Measurements from ENCODE around the gene MAMDC2. TPM values are rescaled to one million over a fixed set of nuclear protein-coding genes. Genes with fewer than 3 reads are reported as not detected.

The MAMDC2 gene, protein sequence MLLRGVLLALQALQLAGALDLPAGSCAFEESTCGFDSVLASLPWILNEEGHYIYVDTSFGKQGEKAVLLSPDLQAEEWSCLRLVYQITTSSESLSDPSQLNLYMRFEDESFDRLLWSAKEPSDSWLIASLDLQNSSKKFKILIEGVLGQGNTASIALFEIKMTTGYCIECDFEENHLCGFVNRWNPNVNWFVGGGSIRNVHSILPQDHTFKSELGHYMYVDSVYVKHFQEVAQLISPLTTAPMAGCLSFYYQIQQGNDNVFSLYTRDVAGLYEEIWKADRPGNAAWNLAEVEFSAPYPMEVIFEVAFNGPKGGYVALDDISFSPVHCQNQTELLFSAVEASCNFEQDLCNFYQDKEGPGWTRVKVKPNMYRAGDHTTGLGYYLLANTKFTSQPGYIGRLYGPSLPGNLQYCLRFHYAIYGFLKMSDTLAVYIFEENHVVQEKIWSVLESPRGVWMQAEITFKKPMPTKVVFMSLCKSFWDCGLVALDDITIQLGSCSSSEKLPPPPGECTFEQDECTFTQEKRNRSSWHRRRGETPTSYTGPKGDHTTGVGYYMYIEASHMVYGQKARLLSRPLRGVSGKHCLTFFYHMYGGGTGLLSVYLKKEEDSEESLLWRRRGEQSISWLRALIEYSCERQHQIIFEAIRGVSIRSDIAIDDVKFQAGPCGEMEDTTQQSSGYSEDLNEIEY
- polyA plus RNA-seq (2011; rRNA removed) (0.30 and 0.34 TPM in 2 replicates), polyA plus RNA-seq (2017; fragmentation: RNase III; extraction: RNeasy Plus Mini Kit Qiagen cat#74134 plus additional on column Dnase treatment) (0.25 to 0.58 TPM (median 0.30 TPM) in 3 replicates), polyA minus RNA-seq (2011; rRNA and poly(A)+ RNA removed) (0.24 and 0.54 TPM in 2 replicates)
- 0.08 and 0.13 TPM in 2 replicates for polyA plus RNA-seq (2012; cell fraction: cytosol; rRNA removed)
- polyA plus RNA-seq (2012; cell fraction: nucleus; rRNA removed): 0.11 and 0.17 TPM in 2 replicates

DNA sequence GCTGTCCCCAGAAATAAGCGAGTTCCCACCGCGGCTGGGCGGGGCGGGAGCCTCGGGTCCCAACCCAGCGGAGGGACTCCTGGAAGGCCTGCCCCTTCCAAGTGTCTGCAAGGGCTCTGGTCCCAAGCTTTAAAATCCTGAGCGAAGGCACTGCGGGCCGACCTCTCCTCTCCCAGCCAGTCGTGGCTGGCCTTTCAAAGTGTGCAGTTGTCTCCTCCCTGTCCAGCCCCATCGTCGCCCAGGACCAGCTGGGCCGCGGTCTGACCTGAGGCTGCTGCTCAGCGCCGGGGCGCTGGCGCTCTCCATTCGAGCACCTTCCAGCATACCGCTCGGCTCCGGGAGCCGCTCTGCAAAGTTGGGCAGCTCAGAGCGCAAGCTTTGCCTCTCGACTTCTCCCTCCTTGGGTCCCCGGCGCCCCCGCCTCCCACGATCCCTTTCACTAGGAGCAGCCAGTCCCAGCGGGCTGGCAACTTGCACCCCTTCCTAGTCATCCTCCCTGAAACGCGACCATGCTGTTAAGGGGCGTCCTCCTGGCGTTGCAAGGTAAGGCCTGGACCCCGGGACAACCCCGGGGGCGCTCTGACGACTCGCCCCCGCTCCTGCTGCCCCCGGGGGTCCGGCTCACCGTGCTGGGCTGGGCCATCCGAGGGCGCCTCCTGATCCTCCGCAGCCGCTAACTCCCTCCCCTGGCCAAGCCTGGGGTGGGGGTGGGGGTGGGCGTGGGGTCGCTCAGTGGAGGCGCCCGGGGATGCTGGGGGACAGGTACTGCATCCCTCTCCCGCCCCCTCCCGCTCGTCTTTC, at the start of gene MAMDC2:
Gene MAMDC2 (plus strand): TSS at position 160 of the 801 bp plus-strand sequence. CDS start 350 bp downstream, at position 510.
- Histone ChIP-seq H3K9me3 (no peaks in the 10 kb centered on the region), H3K27ac (peak within 1 kb of the TSS in 1 of 2 experiments; percentile 70; a peak in 3 of 6 replicates), H3K4me3 (peak within 1 kb of the TSS; percentile 48), H3K4me1 (no peaks in the 10 kb centered on the region), H3K4me2 (peak within 1 kb of the TSS; percentile 93)
- CTCF ChIA-PET: interaction anchor here (0.7 to 1.9 kb wide), 6 partner anchors 13 to 73 kb away, joined by 3 to 7 read pairs (median 4); no protein-coding TSS in a partner anchor
- ATAC-seq: peak; percentile 67 to 74
- POLR2A ChIA-PET: no interaction called here
- FAIRE-seq: no peak
- no peak for DNase-seq (ENCODE audit: low read depth in 1 of 2, low spot score in 1 of 2)
- 53% methylated on average over 21 of the region's 55 CpGs for WGBS (ENCODE audit: missing lambda C conversion rate)
- TF ChIP-seq, protein P1, sequence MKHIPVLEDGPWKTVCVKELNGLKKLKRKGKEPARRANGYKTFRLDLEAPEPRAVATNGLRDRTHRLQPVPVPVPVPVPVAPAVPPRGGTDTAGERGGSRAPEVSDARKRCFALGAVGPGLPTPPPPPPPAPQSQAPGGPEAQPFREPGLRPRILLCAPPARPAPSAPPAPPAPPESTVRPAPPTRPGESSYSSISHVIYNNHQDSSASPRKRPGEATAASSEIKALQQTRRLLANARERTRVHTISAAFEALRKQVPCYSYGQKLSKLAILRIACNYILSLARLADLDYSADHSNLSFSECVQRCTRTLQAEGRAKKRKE (CRISPR knock-in tag; IDR thresholded peaks at IDR 0.05; ENCODE audit: low read depth): no peak
- TF ChIP-seq JUN (IDR thresholded peaks at IDR 0.05) (no peak), CEBPB (IDR thresholded peaks at IDR 0.05) (no peak), POLR2A (IDR thresholded peaks at IDR 0.05; ENCODE audit: low read length) (no peak), ZFP36 (IDR thresholded peaks at IDR 0.05; ENCODE audit: borderline replicate concordance, partially characterized antibody) (no peak), FOSL2 (IDR thresholded peaks at IDR 0.05) (no peak), FOSL2 (CRISPR knock-in tag; IDR thresholded peaks at IDR 0.05) (no peak), CHD4 (IDR thresholded peaks at IDR 0.05; ENCODE audit: borderline replicate concordance) (no peak), MYC (IDR thresholded peaks at IDR 0.05; ENCODE audit: borderline replicate concordance, low read length) (no peak), KDM1A (IDR thresholded peaks at IDR 0.05; ENCODE audit: low read depth) (no peak), ZNF302 (CRISPR knock-in tag; IDR thresholded peaks at IDR 0.05) (no peak)
- TF ChIP-seq, protein P2, sequence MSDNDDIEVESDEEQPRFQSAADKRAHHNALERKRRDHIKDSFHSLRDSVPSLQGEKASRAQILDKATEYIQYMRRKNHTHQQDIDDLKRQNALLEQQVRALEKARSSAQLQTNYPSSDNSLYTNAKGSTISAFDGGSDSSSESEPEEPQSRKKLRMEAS (IDR thresholded peaks at IDR 0.05): no peak

DNA sequence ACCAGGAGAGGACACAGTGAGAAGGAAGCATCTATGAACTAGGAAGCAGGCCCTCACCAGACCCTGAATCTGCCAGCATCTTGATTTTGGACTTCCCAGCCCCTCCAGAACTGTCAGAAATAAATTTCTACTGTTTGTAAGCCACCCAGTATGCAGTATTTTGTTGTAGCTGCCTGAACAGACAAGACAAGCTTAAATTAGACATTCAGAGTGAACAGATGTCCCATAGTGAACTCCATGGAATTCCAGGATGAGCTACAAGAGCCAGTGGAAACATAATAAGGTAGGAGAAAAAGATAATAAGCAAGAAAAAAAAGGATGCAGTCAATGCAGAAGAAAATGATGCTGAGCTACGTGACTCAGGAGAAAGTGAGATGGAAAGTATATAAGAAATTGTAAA, 47.8 kb upstream of the MAMDC2 start:
- FAIRE-seq (no peak), DNase-seq (ENCODE audit: low read depth in 1 of 2, low spot score in 1 of 2) (no peak), ATAC-seq (no peak)
- Histone ChIP-seq H3K4me2 (no peak overlapping the region), H3K4me3 (no peak overlapping the region), H3K9me3 (no peaks in the 10 kb centered on the region), H3K27ac (no peak overlapping the region), H3K4me1 (no peaks in the 10 kb centered on the region)
- WGBS (ENCODE audit: missing lambda C conversion rate): 30% methylated on average over 1 of the region's 1 CpG
- TF ChIP-seq, protein P3, sequence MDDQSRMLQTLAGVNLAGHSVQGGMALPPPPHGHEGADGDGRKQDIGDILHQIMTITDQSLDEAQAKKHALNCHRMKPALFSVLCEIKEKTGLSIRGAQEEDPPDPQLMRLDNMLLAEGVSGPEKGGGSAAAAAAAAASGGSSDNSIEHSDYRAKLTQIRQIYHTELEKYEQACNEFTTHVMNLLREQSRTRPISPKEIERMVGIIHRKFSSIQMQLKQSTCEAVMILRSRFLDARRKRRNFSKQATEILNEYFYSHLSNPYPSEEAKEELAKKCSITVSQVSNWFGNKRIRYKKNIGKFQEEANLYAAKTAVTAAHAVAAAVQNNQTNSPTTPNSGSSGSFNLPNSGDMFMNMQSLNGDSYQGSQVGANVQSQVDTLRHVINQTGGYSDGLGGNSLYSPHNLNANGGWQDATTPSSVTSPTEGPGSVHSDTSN (IDR thresholded peaks at IDR 0.05): no peak
- TF ChIP-seq POLR2A (IDR thresholded peaks at IDR 0.05; ENCODE audit: low read length) (no peak), FOSL2 (IDR thresholded peaks at IDR 0.05) (no peak), FOSL2 (CRISPR knock-in tag; IDR thresholded peaks at IDR 0.05) (no peak), CHD2 (IDR thresholded peaks at IDR 0.05; ENCODE audit: low read length, partially characterized antibody) (no peak), SMC3 (IDR thresholded peaks at IDR 0.05) (no peak), HEYL (CRISPR knock-in tag; IDR thresholded peaks at IDR 0.05) (no peak), JUN (IDR thresholded peaks at IDR 0.05) (no peak), TFCP2L1 (CRISPR knock-in tag; IDR thresholded peaks at IDR 0.05) (no peak), MYC (IDR thresholded peaks at IDR 0.05; ENCODE audit: borderline replicate concordance, low read length) (no peak), ZFP36 (IDR thresholded peaks at IDR 0.05; ENCODE audit: borderline replicate concordance, partially characterized antibody) (no peak), KDM1A (IDR thresholded peaks at IDR 0.05; ENCODE audit: low read depth) (no peak), SREBF2 (IDR thresholded peaks at IDR 0.05) (no peak), RAD21 (conservative IDR thresholded peaks at IDR 0.05 in 1 of 2, IDR thresholded peaks at IDR 0.05 in 1 of 2) (no peak), EHF (CRISPR knock-in tag; IDR thresholded peaks at IDR 0.05) (no peak), JUNB (IDR thresholded peaks at IDR 0.05) (no peak), HOXB13 (CRISPR knock-in tag; IDR thresholded peaks at IDR 0.05; ENCODE audit: low read depth) (no peak)
- TF ChIP-seq, protein P4, sequence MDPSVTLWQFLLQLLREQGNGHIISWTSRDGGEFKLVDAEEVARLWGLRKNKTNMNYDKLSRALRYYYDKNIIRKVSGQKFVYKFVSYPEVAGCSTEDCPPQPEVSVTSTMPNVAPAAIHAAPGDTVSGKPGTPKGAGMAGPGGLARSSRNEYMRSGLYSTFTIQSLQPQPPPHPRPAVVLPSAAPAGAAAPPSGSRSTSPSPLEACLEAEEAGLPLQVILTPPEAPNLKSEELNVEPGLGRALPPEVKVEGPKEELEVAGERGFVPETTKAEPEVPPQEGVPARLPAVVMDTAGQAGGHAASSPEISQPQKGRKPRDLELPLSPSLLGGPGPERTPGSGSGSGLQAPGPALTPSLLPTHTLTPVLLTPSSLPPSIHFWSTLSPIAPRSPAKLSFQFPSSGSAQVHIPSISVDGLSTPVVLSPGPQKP (IDR thresholded peaks at IDR 0.05; ENCODE audit: low read depth, low read length): no peak
- POLR2A ChIA-PET: no interaction called here
- CTCF ChIA-PET: no interaction called here
